Mucosa of gallbladder (tissue), 1 donor: ENCODE measurements around the gene RFC4. TPM values are rescaled to one million over a fixed set of nuclear protein-coding genes. Genes with fewer than 3 reads are reported as not detected.
A peak's percentile ranks its signal among the peaks of the same experiment; 100 is the strongest.

ENCODE experiments used
- DNase-seq: peaks from one replicate; pipeline ENCODE4 v3.0.0-alpha.2; 2020; ENCODE audit warnings: low spot score
- total RNA-seq: library from RNA; stranded (reverse); gene quantifications from one replicate; pipeline ENCODE4 v1.2.1, GENCODE V29; 2021
- donor health status: DM: no; HTN: no; CAD: no.

Gene RFC4
- total RNA-seq, 1 donor from 2014 or later: 9.4 TPM

GRCh38 chr3:186787642-186788481 is 18.4 kb downstream of the RFC4 start:
- DNase-seq: no peak

DNA sequence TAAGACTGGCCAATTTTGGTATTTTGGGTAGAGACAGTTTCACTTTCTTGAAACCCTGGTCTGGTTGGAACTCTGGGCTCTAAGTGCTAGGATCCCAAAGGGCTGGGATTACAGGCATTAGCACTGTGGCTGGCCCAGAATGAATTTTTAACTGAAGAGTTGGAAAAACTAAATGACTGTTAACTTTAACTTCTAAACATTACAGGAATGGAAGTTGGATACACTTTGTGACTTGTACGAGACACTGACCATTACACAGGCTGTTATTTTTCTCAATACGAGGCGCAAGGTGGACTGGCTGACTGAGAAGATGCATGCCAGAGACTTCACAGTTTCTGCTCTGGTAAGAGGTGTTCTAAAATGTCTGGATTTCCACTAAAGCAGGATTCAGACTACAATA is 19.4 kb downstream of the RFC4 start:
- DNase-seq: no peak

- DNase-seq: no peak
These were observed 20.7 kb downstream of the RFC4 start for GRCh38 chr3:186785495-186786018.

- no peak for DNase-seq
These were observed 21.3 kb downstream of the RFC4 start for GRCh38 chr3:186784820-186785494.

- DNase-seq: peak; percentile 88
These were observed 22.4 kb downstream of the RFC4 start for GRCh38 chr3:186783731-186784515.

GRCh38 chr3:186783058-186783730 is 23.1 kb downstream of the RFC4 start, which contains the start of gene EIF4A2:
Gene EIF4A2 (plus strand): TSS chr3:186783577. CDS start chr3:186783611, 34 bp downstream.
- DNase-seq: peak; percentile 88

GRCh38 chr3:186782542-186783057 is 23.7 kb downstream of the RFC4 start:
- DNase-seq: no peak

GRCh38 chr3:186779204-186779603 is 27.1 kb downstream of the RFC4 start:
- no peak for DNase-seq

GRCh38 chr3:186775999-186776398 is 30.3 kb downstream of the RFC4 start:
- DNase-seq: no peak

- peak; percentile 77 for DNase-seq
These were observed 33.4 kb downstream of the RFC4 start for GRCh38 chr3:186772701-186773417.

- DNase-seq: no peak
These were observed 34.0 kb downstream of the RFC4 start for GRCh38 chr3:186772281-186772694.

DNA sequence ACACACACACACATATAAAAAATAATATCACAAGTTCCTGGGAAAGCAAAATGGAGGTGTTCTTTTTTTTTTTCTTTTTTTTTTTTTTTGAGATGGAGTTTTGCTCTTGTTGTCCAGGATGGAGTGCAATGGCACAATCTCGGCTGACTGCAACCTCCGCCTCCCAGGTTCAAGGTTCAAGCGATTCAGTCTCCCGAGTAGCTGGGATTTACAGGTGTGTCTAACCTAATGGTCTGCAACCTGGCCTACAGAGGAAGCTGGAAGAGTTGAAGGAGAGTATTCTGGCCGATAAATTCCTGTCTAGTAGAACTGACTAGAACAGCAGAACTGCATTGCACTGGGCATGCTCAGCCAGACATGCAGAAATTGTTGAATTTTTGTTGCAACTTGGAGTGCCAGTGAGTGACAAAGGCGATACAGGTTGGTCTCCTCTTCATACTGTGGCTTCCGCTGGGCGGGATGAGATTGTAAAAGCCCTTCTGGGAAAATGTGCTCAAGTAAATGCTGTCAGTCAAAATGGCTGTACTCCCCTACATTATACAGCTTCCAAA is 45.3 kb downstream of the RFC4 start:
- no peak for DNase-seq

- no peak for DNase-seq
These were observed 46.0 kb downstream of the RFC4 start for GRCh38 chr3:186760141-186760833.

- DNase-seq: no peak
These were observed 46.9 kb downstream of the RFC4 start for GRCh38 chr3:186759231-186759930.

DNA sequence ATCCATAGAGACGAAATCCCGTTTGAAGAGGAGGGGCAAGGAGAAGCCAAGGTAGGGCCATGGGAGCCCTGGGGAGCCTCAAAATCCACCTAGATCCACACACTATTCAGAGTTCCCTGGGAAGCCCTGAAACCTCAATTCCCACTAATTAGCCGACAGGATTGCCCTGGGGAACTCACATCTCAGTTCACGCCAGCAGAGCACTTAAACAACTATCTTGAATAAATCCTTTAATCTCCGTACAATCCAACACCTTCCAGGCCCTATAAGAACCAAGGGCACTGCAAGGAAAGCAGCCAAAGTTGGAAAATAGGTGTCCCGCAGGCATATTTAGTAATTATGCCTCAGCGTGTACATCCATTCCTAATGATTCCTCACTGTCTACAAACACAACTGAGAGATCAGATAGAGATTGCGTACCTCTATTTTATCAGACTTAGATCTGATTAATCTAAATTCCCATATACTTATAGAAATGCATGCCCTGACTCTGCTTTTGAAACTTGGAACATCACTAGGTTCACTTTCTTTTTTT is 48.5 kb downstream of the RFC4 start:
- DNase-seq: no peak

- DNase-seq: no peak
These were observed 49.1 kb downstream of the RFC4 start for GRCh38 chr3:186757214-186757613.

DNA sequence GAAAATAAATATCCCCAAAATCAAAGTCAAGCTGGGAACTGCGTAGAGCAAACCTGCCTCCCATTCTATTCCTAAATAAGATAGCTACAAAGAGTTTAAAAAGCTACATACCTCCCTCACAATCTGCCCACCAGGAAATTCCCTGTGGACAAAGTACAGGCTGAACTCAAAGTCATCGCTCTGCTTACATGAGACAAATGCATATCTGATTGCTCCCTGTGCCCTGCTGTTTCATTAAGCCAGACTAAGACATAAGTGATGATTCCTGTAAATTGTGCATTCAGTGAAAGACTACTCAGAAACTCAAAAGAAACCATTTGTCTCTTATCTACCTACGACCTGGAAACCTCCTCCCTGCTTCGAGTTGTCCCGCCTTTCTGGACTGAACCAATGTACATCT is 51.4 kb downstream of the RFC4 start:
- DNase-seq: no peak

- DNase-seq: no peak
These were observed 52.3 kb downstream of the RFC4 start for GRCh38 chr3:186754006-186754405.

GRCh38 chr3:186751480-186751879 is 54.8 kb downstream of the RFC4 start:
- DNase-seq: no peak
